ES-I3 (cell line): ENCODE data around the gene LIPA.

Experiments
- H3K36me3 ChIP-seq: 2 replicates; pipeline ENCODE4 v1.6.1; 2013; ENCODE audit warnings: mild to moderate bottlenecking, low read length, control low read depth, moderate library complexity; ENCODE audit not compliant: insufficient read depth
- H3K4me1 ChIP-seq: 2 replicates; pipeline ENCODE4 v1.6.1; 2013; ENCODE audit warnings: mild to moderate bottlenecking, control low read depth, low read length; ENCODE audit not compliant: insufficient read depth
- H3K9ac ChIP-seq: 2 replicates; pipeline ENCODE4 v1.6.1; 2013; ENCODE audit warnings: low read depth, mild to moderate bottlenecking, low read length, moderate library complexity
- H3K9me3 ChIP-seq: 2 replicates; pipeline ENCODE4 v1.6.1; 2013; ENCODE audit warnings: mild to moderate bottlenecking, low read length, moderate library complexity; ENCODE audit not compliant: control insufficient read depth, insufficient read depth

Gene LIPA

GRCh38 chr10:89167915-89168314 lies 83.7 kb downstream of the LIPA start:
- Histone ChIP-seq H3K4me1 (peaks cover 9% of the 10 kb centered on the region), H3K36me3 (no peaks in the 10 kb centered on the region), H3K9me3 (no peaks in the 10 kb centered on the region; the same call in 1 of the 2 replicates), H3K9ac (no peak overlapping the region)

- no peak overlapping the region for H3K9ac ChIP-seq
Observed at GRCh38 chr10:89165923-89166322, 85.7 kb downstream of the LIPA start.

GRCh38 chr10:89164920-89165319 lies 86.7 kb downstream of the LIPA start:
- H3K9me3 ChIP-seq = no peaks in the 10 kb centered on the region

More at GRCh38 chr10:89165923-89166322, 85.7 kb downstream of the LIPA start:
- no peaks in the 10 kb centered on the region for H3K9me3 ChIP-seq
- H3K4me1 ChIP-seq = no peaks in the 10 kb centered on the region
- no peaks in the 10 kb centered on the region for H3K36me3 ChIP-seq

GRCh38 chr10:89164080-89164479 lies 87.5 kb downstream of the LIPA start:
- Histone ChIP-seq H3K36me3 (no peaks in the 10 kb centered on the region), H3K9ac (no peak overlapping the region), H3K9me3 (no peaks in the 10 kb centered on the region), H3K4me1 (no peaks in the 10 kb centered on the region)

More at GRCh38 chr10:89164920-89165319, 86.7 kb downstream of the LIPA start:
- H3K9ac ChIP-seq = no peak overlapping the region
- H3K4me1 ChIP-seq = no peaks in the 10 kb centered on the region
- H3K36me3 ChIP-seq = no peaks in the 10 kb centered on the region
